ENCODE data around the gene KCTD1.

GRCh38 chr18:26488417-26489009 lies 59.8 kb downstream of the KCTD1 start:
- TF ChIP-seq REST (IDR thresholded peaks at IDR 0.05; ENCODE audit: low read depth), result no peak
- no peak for TF ChIP-seq CEBPB (IDR thresholded peaks at IDR 0.05)
- no peak for TF ChIP-seq MAX (IDR thresholded peaks at IDR 0.05)
- TF ChIP-seq RAD21 (IDR thresholded peaks at IDR 0.05; ENCODE audit: low read depth), result no peak
- TF ChIP-seq TAF1 (IDR thresholded peaks at IDR 0.05; ENCODE audit: low read depth), result no peak
- no peak for TF ChIP-seq EGR1 (IDR thresholded peaks at IDR 0.05)
- TF ChIP-seq EP300 (IDR thresholded peaks at IDR 0.05; ENCODE audit: borderline replicate concordance), result no peak
- no peak for TF ChIP-seq TEAD4 (IDR thresholded peaks at IDR 0.05)
